CD1c-positive myeloid dendritic cell (primary cell): Measurements from ENCODE around the gene TCF21.

Source experiments
- DNase-seq: peaks from one replicate; pipeline ENCODE4 v3.0.0-alpha.2; 2016; ENCODE audit errors: extremely low spot score

The TCF21 gene

GRCh38 chr6:133889557-133890403 is 867 bp downstream of the TCF21 start:
- no peak for DNase-seq

GRCh38 chr6:133890711-133891148 is 1.8 kb downstream of the TCF21 start:
- DNase-seq: no peak

GRCh38 chr6:133891149-133891926 is 2.4 kb downstream of the TCF21 start:
- no peak for DNase-seq

- no peak for DNase-seq
Measured at GRCh38 chr6:133891927-133892812, 3.3 kb downstream of the TCF21 start.

GRCh38 chr6:133892813-133893691 is 4.1 kb downstream of the TCF21 start:
- DNase-seq: no peak

GRCh38 chr6:133893946-133894345 is 5.0 kb downstream of the TCF21 start:
- no peak for DNase-seq

- no peak for DNase-seq
Measured at GRCh38 chr6:133894369-133894768, 5.5 kb downstream of the TCF21 start.

GRCh38 chr6:133894795-133895358 is 6.0 kb downstream of the TCF21 start:
- DNase-seq: no peak

GRCh38 chr6:133895573-133896343 is 6.8 kb downstream of the TCF21 start:
- no peak for DNase-seq

GRCh38 chr6:133896344-133896721 is 7.4 kb downstream of the TCF21 start:
- DNase-seq: no peak

GRCh38 chr6:133898263-133898662 is 9.3 kb downstream of the TCF21 start:
- DNase-seq: no peak

GRCh38 chr6:133899556-133899955 is 10.6 kb downstream of the TCF21 start:
- no peak for DNase-seq

- DNase-seq: no peak
Measured at GRCh38 chr6:133903855-133904254, 14.9 kb downstream of the TCF21 start.

GRCh38 chr6:133906050-133906449 is 17.1 kb downstream of the TCF21 start:
- DNase-seq: no peak

- DNase-seq: peak; percentile 73
Measured at GRCh38 chr6:133916650-133917151, 27.8 kb downstream of the TCF21 start.

- no peak for DNase-seq
Measured at GRCh38 chr6:133917781-133918180, 28.9 kb downstream of the TCF21 start.

GRCh38 chr6:133918208-133918930 is 29.5 kb downstream of the TCF21 start:
- DNase-seq: no peak

GRCh38 chr6:133919362-133919761 is 30.4 kb downstream of the TCF21 start:
- no peak for DNase-seq
